HG02678 (cell line): ENCODE results near the gene TLR4.

Experiments
- ATAC-seq: cut with Tn5 transposase; IDR thresholded peaks from one replicate; pipeline ENCODE4 v1.9.1; 2021; ENCODE audit warnings: mild to moderate bottlenecking, moderate library complexity; ENCODE audit not compliant: unreplicated experiment

TLR4 gene

GRCh38 chr9:117704024-117704575 is at the start of gene TLR4:
Gene TLR4 (plus strand): TSS chr9:117704403. CDS start chr9:117704473, 70 bp downstream.
- ATAC-seq: peak; percentile 100

- ATAC-seq: no peak
These were observed 48.2 kb upstream of the TLR4 start for GRCh38 chr9:117656002-117656401.

GRCh38 chr9:117662651-117663050 is 41.6 kb upstream of the TLR4 start:
- ATAC-seq: no peak

- no peak for ATAC-seq
These were observed 39.8 kb upstream of the TLR4 start for GRCh38 chr9:117664419-117664818.

GRCh38 chr9:117665601-117666385 is 38.4 kb upstream of the TLR4 start:
- ATAC-seq: no peak

GRCh38 chr9:117671468-117671867 is 32.7 kb upstream of the TLR4 start:
- no peak for ATAC-seq

GRCh38 chr9:117672369-117672768 is 31.8 kb upstream of the TLR4 start:
- no peak for ATAC-seq

GRCh38 chr9:117677572-117677971 is 26.6 kb upstream of the TLR4 start:
- ATAC-seq: no peak

GRCh38 chr9:117678871-117679270 is 25.3 kb upstream of the TLR4 start:
- no peak for ATAC-seq

- ATAC-seq: no peak
These were observed 24.8 kb upstream of the TLR4 start for GRCh38 chr9:117679416-117679815.

- no peak for ATAC-seq
These were observed 22.3 kb upstream of the TLR4 start for GRCh38 chr9:117681888-117682287.

GRCh38 chr9:117682955-117683710 is 21.1 kb upstream of the TLR4 start:
- ATAC-seq: peak; percentile 79

- no peak for ATAC-seq
These were observed 16.7 kb upstream of the TLR4 start for GRCh38 chr9:117687532-117687931.

- ATAC-seq: no peak
These were observed 12.8 kb upstream of the TLR4 start for GRCh38 chr9:117691367-117691766.

GRCh38 chr9:117696154-117696553 is 8.0 kb upstream of the TLR4 start:
- no peak for ATAC-seq

GRCh38 chr9:117697046-117697445 is 7.2 kb upstream of the TLR4 start:
- no peak for ATAC-seq

GRCh38 chr9:117703537-117703936 is 666 bp upstream of the TLR4 start:
- ATAC-seq: no peak

- ATAC-seq: peak; percentile 4
These were observed 394 bp downstream of the TLR4 start for GRCh38 chr9:117704597-117704996.

GRCh38 chr9:117705386-117705785 is 1.2 kb downstream of the TLR4 start:
- no peak for ATAC-seq

GRCh38 chr9:117706421-117707116 is 2.4 kb downstream of the TLR4 start:
- no peak for ATAC-seq

- ATAC-seq: no peak
These were observed 3.4 kb downstream of the TLR4 start for GRCh38 chr9:117707561-117707960.
